IMR-90 (cell line): ENCODE results near the gene CRIM1. TPM values are rescaled to one million over a fixed set of nuclear protein-coding genes. Genes with fewer than 3 reads are reported as not detected.

ENCODE experiments used
- ATAC-seq: fragments of 200-7000 bp; cut with Tn5 transposase; 2 replicates; pipeline ENCODE4 v1.9.1; 2020; ENCODE audit warnings: low read depth, mild to moderate bottlenecking, moderate library complexity
- BruUV-seq: library from RNA; stranded (reverse); fragments of 400-500 nt; replicated peaks from 2 replicates; lab custom pipeline; 2021; lab: Mats Ljungman, UMichigan
- CTCF ChIA-PET: fragments of 300-600 bp; formaldehyde crosslinking; extraction: SDS; loops from one replicate; lab custom pipeline; 2021; ENCODE audit warnings: antibody characterized with exemption; lab: Yijun Ruan, JAX
- POLR2A ChIA-PET: fragments of 300-600 bp; sonication (Branson Sonifier 250); formaldehyde crosslinking; loops from one replicate; lab custom pipeline; 2022; ENCODE audit warnings: antibody characterized with exemption; ENCODE audit not compliant: unreplicated experiment; lab: Charles Lee
- DNase-seq: peaks from one replicate; pipeline ENCODE4 v3.0.0; 2013
- H2AFZ ChIP-seq: replicated peaks from 2 replicates; pipeline ENCODE3; 2013; ENCODE audit warnings: low read length, mild to moderate bottlenecking; ENCODE audit not compliant: poor library complexity
- H2AK5ac ChIP-seq: 2 replicates; pipeline ENCODE4 v1.6.1; 2013; ENCODE audit warnings: low read depth, low read length, inconsistent platforms
- H2AK9ac ChIP-seq: replicated peaks from 2 replicates; pipeline ENCODE3; 2013; ENCODE audit warnings: mild to moderate bottlenecking, low read depth, low read length, moderate library complexity; ENCODE audit not compliant: poor library complexity
- H2BK120ac ChIP-seq: 2 replicates; pipeline ENCODE4 v1.6.1; 2013; ENCODE audit warnings: low read depth, low read length, inconsistent platforms
- H2BK15ac ChIP-seq: 3 replicates; pipeline ENCODE4 v1.6.1; 2013; ENCODE audit warnings: low read depth, low read length, inconsistent platforms
- H2BK20ac ChIP-seq: 2 replicates; pipeline ENCODE4 v1.6.1; 2013; ENCODE audit warnings: low read depth, mild to moderate bottlenecking, inconsistent platforms, low read length, moderate library complexity
- H2BK5ac ChIP-seq: 2 replicates; pipeline ENCODE4 v1.6.1; 2013; ENCODE audit warnings: mild to moderate bottlenecking, low read depth, low read length, inconsistent platforms; ENCODE audit not compliant: poor library complexity, severe bottlenecking
- H3K14ac ChIP-seq: replicated peaks from 2 replicates; pipeline ENCODE4 v1.6.1; 2013; ENCODE audit warnings: low read depth, low read length, inconsistent platforms
- H3K18ac ChIP-seq: 2 replicates; pipeline ENCODE4 v1.6.1; 2013; ENCODE audit warnings: low read depth, low read length, control low read depth
- H3K23ac ChIP-seq: 2 replicates; pipeline ENCODE4 v1.6.1; 2013; ENCODE audit warnings: low read depth, low read length, inconsistent platforms
- H3K27ac ChIP-seq: 2 replicates; pipeline ENCODE4 v1.5.1; 2013; ENCODE audit warnings: mild to moderate bottlenecking, control low read depth, low read length; ENCODE audit not compliant: insufficient read depth
- H3K27me3 ChIP-seq: 2 replicates; pipeline ENCODE4 v1.6.1; 2013; ENCODE audit warnings: low read length; ENCODE audit not compliant: control insufficient read depth, insufficient read depth
- H3K36me3 ChIP-seq: 2 replicates; pipeline ENCODE4 v1.6.1; 2013; ENCODE audit warnings: low read length, mixed read lengths; ENCODE audit not compliant: control insufficient read depth, insufficient read depth
- H3K4ac ChIP-seq: 2 replicates; pipeline ENCODE4 v1.6.1; 2013; ENCODE audit warnings: low read depth, low read length, inconsistent platforms
- H3K4me1 ChIP-seq: 2 replicates; pipeline ENCODE4 v1.6.1; 2013; ENCODE audit warnings: low read length, mixed read lengths; ENCODE audit not compliant: control insufficient read depth, insufficient read depth
- H3K4me2 ChIP-seq: 2 replicates; pipeline ENCODE4 v1.6.1; 2013; ENCODE audit warnings: low read depth, mild to moderate bottlenecking, control low read depth, low read length, moderate library complexity
- H3K4me3 ChIP-seq: 2 replicates; pipeline ENCODE4 v1.5.1; 2013; ENCODE audit warnings: low read depth, mild to moderate bottlenecking, control low read depth, low read length, moderate library complexity; ENCODE audit not compliant: insufficient read depth
- H3K56ac ChIP-seq: 2 replicates; pipeline ENCODE4 v1.6.1; 2013; ENCODE audit warnings: low read length, inconsistent platforms; ENCODE audit not compliant: insufficient read depth; ENCODE audit errors: extremely low read depth
- H3K79me1 ChIP-seq, 2 experiments: 2 replicates each; pipeline ENCODE4 v1.6.1; 2013; ENCODE audit warnings: low read length in 2 of 2, inconsistent platforms in 1 of 2, low read depth in 1 of 2
- H3K9ac ChIP-seq: 2 replicates; pipeline ENCODE4 v1.6.1; 2013; ENCODE audit warnings: low read depth, low read length, control low read depth
- H3K9me1 ChIP-seq: 2 replicates; pipeline ENCODE4 v1.6.1; 2013; ENCODE audit warnings: low read length, inconsistent platforms; ENCODE audit not compliant: insufficient read depth
- H3K9me3 ChIP-seq: 2 replicates; pipeline ENCODE4 v1.6.1; 2013; ENCODE audit warnings: low read length; ENCODE audit not compliant: control insufficient read depth, insufficient read depth
- H4K20me1 ChIP-seq: 2 replicates; pipeline ENCODE4 v1.6.1; 2013; ENCODE audit warnings: low read length, inconsistent platforms; ENCODE audit not compliant: insufficient read depth
- H4K5ac ChIP-seq: 2 replicates; pipeline ENCODE4 v1.6.1; 2013; ENCODE audit warnings: mild to moderate bottlenecking, low read depth, low read length, control low read depth
- H4K8ac ChIP-seq, 2 experiments: 2 replicates each; pipeline ENCODE4 v1.6.1; 2013; ENCODE audit warnings: low read depth in 2 of 2, low read length in 2 of 2, control low read depth in 1 of 2, inconsistent platforms in 1 of 2
- H4K91ac ChIP-seq: 2 replicates; pipeline ENCODE4 v1.6.1; 2013; ENCODE audit warnings: low read depth, low read length, inconsistent platforms; ENCODE audit not compliant: insufficient read depth
- BHLHE40 ChIP-seq: fragments of 150-350 bp; IDR thresholded peaks from 2 replicates; pipeline ENCODE4 v1.6.1; 2016; ENCODE audit warnings: mild to moderate bottlenecking, low read depth, low read length
- CEBPB ChIP-seq: IDR thresholded peaks from 2 replicates; pipeline ENCODE4 v1.6.1; 2012; ENCODE audit warnings: low read depth, low read length, improper control_type of control experiment
- CTCF ChIP-seq: conservative IDR thresholded peaks from 2 replicates; pipeline ENCODE4 v1.5.1; 2012; ENCODE audit warnings: mild to moderate bottlenecking, low read depth, low read length, improper control_type of control experiment
- MAFK ChIP-seq: IDR thresholded peaks from 2 replicates; pipeline ENCODE4 v1.6.1; 2012; ENCODE audit warnings: low read depth, low read length, improper control_type of control experiment
- MAZ ChIP-seq: IDR thresholded peaks from 2 replicates; pipeline ENCODE4 v1.6.1; 2012; ENCODE audit warnings: low read depth, mild to moderate bottlenecking, low read length, improper control_type of control experiment, moderate library complexity, borderline replicate concordance
- MXI1 ChIP-seq: IDR thresholded peaks from 2 replicates; pipeline ENCODE4 v1.6.1; 2012; ENCODE audit warnings: low read depth, mild to moderate bottlenecking, low read length, moderate library complexity, borderline replicate concordance
- NFE2L2 ChIP-seq: fragments of 150-350 bp; IDR thresholded peaks from 2 replicates; pipeline ENCODE4 v1.6.1; 2016; ENCODE audit warnings: low read depth, mild to moderate bottlenecking, low read length
- POLR2A ChIP-seq: IDR thresholded peaks from 2 replicates; pipeline ENCODE4 v1.6.1; 2012; ENCODE audit warnings: mild to moderate bottlenecking, low read depth, low read length
- WGBS, 2 experiments: methylation state at CpG; one replicate each; pipeline versions ENCODE4 v1.1.5 to v1.1.7; 2013; ENCODE audit warnings: missing lambda C conversion rate in 2 of 2; ENCODE audit not compliant: insufficient read length in 1 of 2; ENCODE audit errors: extremely low coverage in 2 of 2; 5-methylcytosine and 5-hydroxymethylcytosine counted together
- dilution Hi-C: fragments of 300-500 bp; cut with HindIII; formaldehyde crosslinking; loops from one replicate; pipeline ENCODE4 v1.14.3; 2018; ENCODE audit warnings: low sequenced_read_pairs; ENCODE audit not compliant: unreplicated experiment
- in situ Hi-C: fragments of 300-500 bp; cut with MboI; formaldehyde crosslinking; loops from 3 replicates; pipeline ENCODE4 v1.14.3; 2019; ENCODE audit warnings: low sequenced_read_pairs, inconsistent platforms, mixed read lengths
- intact Hi-C: fragments of 100-400 bp; cut with micrococcal nuclease; formaldehyde crosslinking; loops from 2 replicates; pipeline ENCODE4 v1.10.0; 2022
- polyA plus RNA-seq, 3 experiments: library from polyadenylated mRNA; depleted of rRNA; stranded (reverse); fragments of >200 nt; gene quantifications; 2 replicates each; pipeline ENCODE4 v1.2.3, GENCODE V29; 2012; ENCODE audit warnings: low replicate concordance in 1 of 3
- total RNA-seq: library from RNA; depleted of rRNA; stranded (reverse); fragments of >200 nt; gene quantifications from 2 replicates; pipeline ENCODE4 v1.2.3, GENCODE V29; 2012

CRIM1 gene
- total and polyA plus RNA-seq, 2 of the 4 experiments (the other 2 are of a cell fraction) = 285 to 490 TPM

GRCh38 chr2:36384454-36384853 is 28.9 kb downstream of the CRIM1 start:
- H3K9me3 ChIP-seq = no peaks in the 10 kb centered on the region
- H2BK5ac ChIP-seq = no peak overlapping the region
- CTCF ChIA-PET = no interaction called here
- no peak overlapping the region for H3K4me3 ChIP-seq
- dilution Hi-C loops = no loop called here
- H4K5ac ChIP-seq = no peak overlapping the region
- H3K36me3 ChIP-seq = peaks cover 20% of the 10 kb centered on the region
- no peak for DNase-seq
- peaks cover 35% of the 10 kb centered on the region for H3K4me1 ChIP-seq
- no peak overlapping the region for H3K27ac ChIP-seq
- H2BK20ac ChIP-seq = no peak overlapping the region
- no peak overlapping the region for H3K9ac ChIP-seq
- ATAC-seq = no peak
- no peak overlapping the region for H4K91ac ChIP-seq
- peaks cover 93% of the 10 kb centered on the region for H4K20me1 ChIP-seq
- H3K56ac ChIP-seq = no peak overlapping the region
- H3K9me1 ChIP-seq = peaks cover 38% of the 10 kb centered on the region
- no peak overlapping the region for H4K8ac ChIP-seq
- TF ChIP-seq MAZ (no peak), NFE2L2 (no peak), MAFK (no peak), BHLHE40 (no peak), POLR2A (no peak), CTCF (no peak), MXI1 (no peak), CEBPB (no peak)
- POLR2A ChIA-PET = no interaction called here
- H3K18ac ChIP-seq = no peak overlapping the region
- no peak overlapping the region for H3K4me2 ChIP-seq
- H2AK5ac ChIP-seq = no peak overlapping the region
- no CpG with 5 or more reads among the region's 2 CpGs for WGBS, 2 experiments
- H3K27me3 ChIP-seq = no peaks in the 10 kb centered on the region
- H2AK9ac ChIP-seq = no peak overlapping the region
- H2BK120ac ChIP-seq = no peak overlapping the region
- no peak overlapping the region for H2AFZ ChIP-seq
- peaks cover 28 to 75% of the 10 kb centered on the region in 2 experiments for H3K79me1 ChIP-seq
- BruUV-seq = no TSS peak
- no peak overlapping the region for H2BK15ac ChIP-seq
- H3K23ac ChIP-seq = 0 out of 2 replicates have a peak overlapping the region, but pooled peaks have one; percentile 61
- no peak overlapping the region for H3K4ac ChIP-seq
- H3K14ac ChIP-seq = no peak overlapping the region
- in situ Hi-C loops = no loop called here
- intact Hi-C loops = no loop called here
